HepG2 (cell line): ENCODE results near the gene TFAP2D. TPM values are rescaled to one million over a fixed set of nuclear protein-coding genes. Genes with fewer than 3 reads are reported as not detected.

Experiments used
- ATAC-seq: fragments of 200-7000 bp; cut with Tn5 transposase; 3 replicates; pipeline ENCODE4 v1.9.1; 2020; ENCODE audit warnings: mild to moderate bottlenecking, moderate library complexity
- BruUV-seq: library from RNA; stranded (reverse); fragments of 400-500 nt; replicated peaks from 2 replicates; lab custom pipeline; 2021; lab: Mats Ljungman, UMichigan
- CTCF ChIA-PET: fragments of 300-600 bp; formaldehyde crosslinking; extraction: SDS; loops from one replicate; lab custom pipeline; 2021; ENCODE audit warnings: low total read pairs, inconsistent platforms, low intra/inter-chr PET ratio; lab: Yijun Ruan, JAX
- POLR2A ChIA-PET: fragments of 350-600 bp; sonication (Branson Sonifier 250); formaldehyde crosslinking; loops from one replicate; lab custom pipeline; 2020; ENCODE audit warnings: antibody characterized with exemption, inconsistent platforms; lab: Yijun Ruan, JAX
- DNase-seq: peaks from one replicate; pipeline ENCODE4 v3.0.0-alpha.2; 2015; ENCODE audit warnings: low spot score
- FAIRE-seq: peaks from 3 replicates; lab custom pipeline; 2011; peaks lifted over from hg19 to GRCh38; lab: Jason Lieb, UNC
- H2AFZ ChIP-seq: one replicate; pipeline ENCODE4 v1.6.1; 2011; ENCODE audit warnings: low read length, inconsistent platforms
- H3K27ac ChIP-seq: fragments of 300-600 bp; 3 replicates; pipeline ENCODE4 v1.8.0; 2011; ENCODE audit warnings: mixed run types, mild to moderate bottlenecking, mixed read lengths, low read length, inconsistent platforms; ENCODE audit not compliant: insufficient read depth; ENCODE audit errors: extremely low read length
- H3K27me3 ChIP-seq, 2 experiments: fragments of 200-600 bp in 1 of 2; 2 replicates in 1 of 2; 3 replicates in 1 of 2; pipeline versions ENCODE4 v1.6.0 to v1.8.0; 2011; ENCODE audit warnings: low read length in 2 of 2, mild to moderate bottlenecking in 2 of 2, moderate library complexity in 2 of 2, inconsistent platforms in 1 of 2; ENCODE audit not compliant: insufficient read depth in 2 of 2, control insufficient read depth in 1 of 2
- H3K36me3 ChIP-seq, 2 experiments: fragments of 200-600 bp in 1 of 2; replicated peaks in 1 of 2; 2 replicates in 1 of 2; 3 replicates in 1 of 2; pipeline versions ENCODE4 v1.5.1 to v1.8.0; 2011; ENCODE audit warnings: low read length in 2 of 2, inconsistent platforms in 1 of 2; ENCODE audit not compliant: insufficient read depth in 2 of 2, control insufficient read depth in 1 of 2
- H3K4me1 ChIP-seq: 2 replicates; pipeline ENCODE4 v1.5.1; 2012; ENCODE audit warnings: low read length, inconsistent platforms; ENCODE audit not compliant: insufficient read depth
- H3K4me2 ChIP-seq: 2 replicates; pipeline ENCODE4 v1.6.0; 2011; ENCODE audit warnings: low read depth, low read length, inconsistent platforms
- H3K4me3 ChIP-seq, 3 experiments: fragments of 200-600 bp in 1 of 3; sonication (generic), shearing (Covaris generic) in 1 of 3; replicated peaks in 1 of 3; 2 replicates each; pipeline ENCODE4 v1.5.1; 2011 to 2016; ENCODE audit warnings: low read length in 3 of 3, inconsistent platforms in 2 of 3, low read depth in 2 of 3, mild to moderate bottlenecking in 2 of 3, control low read depth in 1 of 3, mixed read lengths in 1 of 3; ENCODE audit not compliant: insufficient read depth in 1 of 3
- H3K79me2 ChIP-seq: one replicate; pipeline ENCODE4 v1.6.1; 2011; ENCODE audit warnings: low read length, inconsistent platforms; ENCODE audit not compliant: insufficient read depth
- H3K9ac ChIP-seq: 2 replicates; pipeline ENCODE4 v1.6.0; 2011; ENCODE audit warnings: mild to moderate bottlenecking, low read depth, low read length, inconsistent platforms; ENCODE audit not compliant: insufficient read depth
- H3K9me3 ChIP-seq: 2 replicates; pipeline ENCODE4 v1.5.1; 2012; ENCODE audit warnings: mild to moderate bottlenecking, low read length
- H4K20me1 ChIP-seq: 2 replicates; pipeline ENCODE4 v1.6.0; 2011; ENCODE audit warnings: inconsistent platforms, mild to moderate bottlenecking, low read length, moderate library complexity; ENCODE audit not compliant: insufficient read depth
- HMG20B ChIP-seq: conservative IDR thresholded peaks from 2 replicates; pipeline ENCODE4 v1.6.1; 2016; ENCODE audit warnings: missing genetic modification reagents, missing compliant biosample characterization
- IKZF4 ChIP-seq: sonication (generic); formaldehyde crosslinking; IDR thresholded peaks from 2 replicates; pipeline ENCODE4 v1.5.1; 2020; ENCODE audit warnings: borderline replicate concordance, mild to moderate bottlenecking, low read depth, missing genetic modification reagents; ENCODE audit errors: not compliant biosample characterization
- NFKBIZ ChIP-seq: IDR thresholded peaks from 2 replicates; pipeline ENCODE4 v1.6.1; 2018; ENCODE audit warnings: missing genetic modification reagents, missing compliant biosample characterization
- ONECUT2 ChIP-seq: sonication (generic); formaldehyde crosslinking; IDR thresholded peaks from 2 replicates; pipeline ENCODE4 v1.4.0; 2020; ENCODE audit warnings: missing genetic modification reagents
- RAD21 ChIP-seq: fragments of 450-650 bp; formaldehyde crosslinking; IDR thresholded peaks from 2 replicates; pipeline ENCODE4 v1.5.0; 2020; ENCODE audit warnings: mild to moderate bottlenecking
- TFDP1 ChIP-seq: IDR thresholded peaks from 2 replicates; pipeline ENCODE4 v1.6.1; 2016; ENCODE audit warnings: missing compliant biosample characterization, missing genetic modification reagents, borderline replicate concordance
- U2AF1 ChIP-seq: fragments of 200-400 bp; formaldehyde crosslinking; optimal IDR thresholded peaks from 2 replicates; pipeline ENCODE3; 2017; ENCODE audit warnings: mild to moderate bottlenecking, low read depth, low read length
- ZBTB4 ChIP-seq: sonication (generic); formaldehyde crosslinking; IDR thresholded peaks from 2 replicates; pipeline ENCODE4 v1.4.0; 2020; ENCODE audit warnings: missing genetic modification reagents, mild to moderate bottlenecking, borderline replicate concordance
- ZBTB46 ChIP-seq: sonication (generic); formaldehyde crosslinking; IDR thresholded peaks from 2 replicates; pipeline ENCODE4 v1.4.0; 2020; ENCODE audit warnings: mild to moderate bottlenecking, missing genetic modification reagents, borderline replicate concordance
- ZMYM4 ChIP-seq: sonication (generic); formaldehyde crosslinking; IDR thresholded peaks from 2 replicates; pipeline ENCODE4 v1.8.1; 2023; ENCODE audit warnings: mild to moderate bottlenecking, missing genetic modification reagents
- ZNF275 ChIP-seq: sonication (generic); formaldehyde crosslinking; IDR thresholded peaks from 2 replicates; pipeline ENCODE4 v1.8.0; 2022; ENCODE audit warnings: missing genetic modification reagents, mild to moderate bottlenecking, inconsistent platforms, borderline replicate concordance
- WGBS: methylation state at CpG from one replicate; pipeline ENCODE4 v1.1.6; 2017; ENCODE audit warnings: low lambda C conversion rate; 5-methylcytosine and 5-hydroxymethylcytosine counted together
- in situ Hi-C: cut with HindIII; loops from 2 replicates; pipeline ENCODE4 v1.10.0; 2017; ENCODE audit warnings: low pct_unique_long_range_greater_than_20kb; ENCODE audit not compliant: extremely low pct_ligation_motif_present
- intact Hi-C: fragments of 100-400 bp; cut with micrococcal nuclease; formaldehyde crosslinking; loops from one replicate; pipeline ENCODE4 v1.10.0; 2022; ENCODE audit not compliant: unreplicated experiment
- polyA plus RNA-seq, 8 experiments: library from polyadenylated mRNA; depleted of rRNA in 3 of 8; stranded (reverse) in 7 of 8; unstranded in 1 of 8; fragments of >200 nt; fragmentation: Illumina TruSeq in 4 of 8; extraction: Trizol in 4 of 8; gene quantifications; 2 replicates each; pipeline versions ENCODE4 v1.2.1 to v1.2.3, GENCODE V29; 2011 to 2016; ENCODE audit warnings: low read depth in 4 of 8, missing spikeins in 1 of 8, mixed read lengths in 1 of 8; ENCODE audit not compliant: insufficient read depth in 1 of 8
- total RNA-seq, 5 experiments: library from RNA; depleted of rRNA; stranded (reverse); fragments of >200 nt; fragmentation: Illumina TruSeq; extraction: Trizol; gene quantifications; 2 replicates each; pipeline ENCODE4 v1.2.3, GENCODE V29; 2016; ENCODE audit warnings: low read depth in 1 of 5

Gene TFAP2D
- total and polyA plus RNA-seq, 2 of the 13 experiments (the other 11 are each of a cell fraction or from before 2014, with no cell fraction given), result not detected

GRCh38 chr6:50722829-50723554 is 9.7 kb downstream of the TFAP2D start:
- WGBS, result 49% methylated on average over 24 of the region's 24 CpGs
- H3K4me2 ChIP-seq, result no peak overlapping the region
- in situ Hi-C loops, result no loop called here
- CTCF ChIA-PET, result no interaction called here
- TF ChIP-seq ZBTB4 (no peak), ZBTB46 (CRISPR knock-in tag) (no peak), HMG20B (no peak), RAD21 (CRISPR knock-in tag) (no peak), ZMYM4 (CRISPR knock-in tag) (no peak), NFKBIZ (CRISPR knock-in tag) (no peak), U2AF1 (no peak), ZNF275 (CRISPR knock-in tag) (no peak), IKZF4 (CRISPR knock-in tag) (no peak), ONECUT2 (no peak), TFDP1 (CRISPR knock-in tag) (no peak)
- intact Hi-C loops, result no loop called here
- H3K27me3 ChIP-seq, result peaks cover 0 to 13% of the 10 kb centered on the region in 2 experiments; a peak in 2 of 5 replicates
- no TSS peak for BruUV-seq
- H3K4me1 ChIP-seq, result no peaks in the 10 kb centered on the region
- DNase-seq (no peak), FAIRE-seq (no peak), ATAC-seq (no peak)
- H3K79me2 ChIP-seq, result no peaks in the 10 kb centered on the region
- no peak overlapping the region for H3K4me3 ChIP-seq
- H3K36me3 ChIP-seq, result no peaks in the 10 kb centered on the region
- H3K9ac ChIP-seq, result no peak overlapping the region
- H3K9me3 ChIP-seq, result no peaks in the 10 kb centered on the region
- no peak overlapping the region for H3K27ac ChIP-seq
- no peak overlapping the region for H2AFZ ChIP-seq
- POLR2A ChIA-PET, result no interaction called here
- no peaks in the 10 kb centered on the region; the same call in 1 of the 2 replicates for H4K20me1 ChIP-seq
